ENCODE data around the gene IFNA5. TPM values are rescaled to one million over a fixed set of nuclear protein-coding genes. Genes with fewer than 3 reads are reported as not detected.

Gene IFNA5
- total RNA-seq, result not detected in 2 replicates

DNA sequence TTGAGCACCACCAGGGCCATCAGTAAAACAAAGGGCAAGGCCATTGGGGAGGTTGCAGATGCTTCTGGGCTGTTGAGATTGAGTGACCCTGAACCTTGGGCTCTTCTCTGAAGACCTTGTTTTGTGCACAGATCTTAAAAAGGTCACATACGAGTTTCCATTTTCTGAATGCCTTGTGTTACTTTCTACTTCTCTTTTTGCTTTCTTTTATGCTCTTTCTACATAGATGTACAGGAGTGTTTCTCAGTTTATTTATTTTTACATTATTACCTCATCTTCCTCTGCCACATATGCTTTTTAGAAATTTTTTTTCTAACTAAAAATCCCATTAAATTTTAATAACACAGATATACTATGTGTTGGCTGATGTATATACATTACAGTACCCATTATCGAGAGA, at the start of gene IFNA5:
Gene IFNA5 (minus strand): TSS at position 101 of the 400 bp plus-strand sequence. CDS start 57 bp downstream, at position 44.

DNA sequence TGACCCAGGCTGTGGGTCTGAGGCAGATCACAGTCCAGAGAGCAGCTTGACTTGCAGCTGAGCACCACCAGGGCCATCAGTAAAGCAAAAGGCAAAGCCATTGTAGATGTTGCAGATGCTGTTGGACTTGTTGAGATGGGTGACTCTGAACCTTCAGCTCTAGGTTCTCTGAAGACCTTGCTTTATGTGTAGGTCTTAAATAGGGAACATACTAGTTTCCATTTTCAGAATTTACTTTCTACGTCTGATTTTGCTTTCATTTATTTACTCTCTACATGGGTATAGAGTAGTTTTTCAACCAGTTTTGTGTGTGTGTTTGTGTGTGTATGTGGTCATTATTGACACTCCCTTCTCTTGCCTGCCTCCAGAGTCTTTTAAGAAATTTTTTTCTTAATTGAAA, 45.7 kb upstream of the IFNA5 start, which contains the start of gene IFNA6:
Gene IFNA6 (minus strand): TSS at position 101 of the 400 bp plus-strand sequence. CDS start 0 bp downstream, at position 101.

DNA sequence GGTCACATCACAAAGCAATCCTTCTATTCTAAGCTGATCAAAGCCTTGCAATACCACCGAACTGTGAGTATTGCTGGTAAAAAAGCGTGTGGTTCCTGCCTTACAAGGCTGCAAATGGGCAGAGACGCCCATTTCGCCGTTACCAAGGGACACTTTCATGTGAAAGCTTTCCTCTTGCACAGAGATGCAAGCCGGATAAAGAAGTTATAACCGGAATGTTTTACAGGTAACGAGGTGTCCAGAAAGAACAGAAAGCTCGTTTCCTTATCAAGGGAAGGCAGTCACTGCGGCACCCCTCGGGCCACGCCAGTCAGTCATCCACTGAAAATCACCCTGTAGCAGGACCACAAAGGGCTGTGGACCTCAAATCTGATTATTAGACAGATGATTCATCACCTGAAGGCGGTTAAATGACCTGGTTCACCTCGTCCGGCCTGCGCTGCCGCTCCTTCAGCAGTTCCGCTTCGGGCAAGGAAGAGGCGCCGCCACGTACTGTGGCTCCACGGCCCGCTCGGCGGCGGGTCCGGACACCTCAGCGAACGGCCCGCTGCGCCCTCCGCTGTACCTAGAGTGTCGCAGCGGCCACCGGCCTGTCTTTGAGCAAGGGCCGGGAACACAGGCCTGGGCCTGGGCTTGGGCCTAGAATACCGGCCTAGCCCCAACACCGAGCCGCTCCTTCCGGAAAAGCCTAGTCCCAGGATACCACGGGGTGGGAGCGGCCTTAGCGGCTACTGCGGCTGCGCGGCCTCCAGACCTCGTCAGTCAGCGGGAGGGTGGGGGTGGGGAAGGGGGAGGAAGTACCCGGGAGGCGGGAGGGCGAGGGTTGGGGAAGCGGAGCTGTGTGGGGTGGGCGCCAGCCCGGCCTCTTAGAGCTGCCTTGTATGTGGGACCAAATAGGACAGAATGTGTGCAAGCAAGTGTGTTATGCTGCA, 29.9 kb upstream of the IFNA5 start, which contains the start of gene KLHL9:
Gene KLHL9 (minus strand): TSS at position 704 of the 932 bp plus-strand sequence. CDS start 545 bp downstream, at position 159.

Other genes with a start within 250 kb of the IFNA5 start
- not detected in 2 replicates for gene IFNB1, start 227.4 kb downstream of the IFNA5 start, total RNA-seq
- gene IFNW1, start 163.5 kb downstream of the IFNA5 start, total RNA-seq, result not detected in 2 replicates
- gene IFNA21, start 138.7 kb downstream of the IFNA5 start, total RNA-seq, result not detected in 2 replicates
- gene IFNA4, start 117.7 kb downstream of the IFNA5 start, total RNA-seq, result not detected in 2 replicates
- not detected in 2 replicates for gene IFNA7, start 103.1 kb downstream of the IFNA5 start, total RNA-seq
- gene IFNA10, start 98.2 kb downstream of the IFNA5 start, total RNA-seq, result not detected in 2 replicates
- gene IFNA16, start 88.0 kb downstream of the IFNA5 start, total RNA-seq, result not detected in 2 replicates
- not detected in 2 replicates for gene IFNA17, start 77.1 kb downstream of the IFNA5 start, total RNA-seq
- gene IFNA14, start 65.3 kb downstream of the IFNA5 start, total RNA-seq, result not detected in 2 replicates
- gene KLHL9, start 30.1 kb upstream of the IFNA5 start, total RNA-seq, result 17.1 and 19.6 TPM in 2 replicates
- not detected in 2 replicates for gene IFNA6, start 45.6 kb upstream of the IFNA5 start, total RNA-seq
- not detected in 2 replicates for gene IFNA13, start 62.7 kb upstream of the IFNA5 start, total RNA-seq
- gene IFNA2, start 80.1 kb upstream of the IFNA5 start, total RNA-seq, result not detected in 2 replicates
- not detected in 2 replicates for gene IFNA8, start 103.8 kb upstream of the IFNA5 start, total RNA-seq
- gene IFNA1, start 135.1 kb upstream of the IFNA5 start, total RNA-seq, result not detected in 2 replicates
- 0.25 TPM in 1 of 2 replicates, not detected in the other for gene IFNE, start 177.0 kb upstream of the IFNA5 start, total RNA-seq